HCT116 (cell line): ENCODE results near the gene ADCY10. TPM values are rescaled to one million over a fixed set of nuclear protein-coding genes. Genes with fewer than 3 reads are reported as not detected.

Experiments
- ATAC-seq: fragments of 200-7000 bp; cut with Tn5 transposase; 2 replicates; pipeline ENCODE4 v1.9.1; 2020; ENCODE audit warnings: mild to moderate bottlenecking, moderate library complexity
- BruUV-seq: library from RNA; stranded (reverse); fragments of 400-500 nt; replicated peaks from 2 replicates; lab custom pipeline; 2021; lab: Mats Ljungman, UMichigan
- CTCF ChIA-PET: fragments of 300-600 bp; sonication (Branson Sonifier 250); formaldehyde crosslinking; loops from one replicate; lab custom pipeline; 2021; ENCODE audit warnings: antibody characterized with exemption; lab: Charles Lee
- POLR2A ChIA-PET: fragments of 300-600, 350-600 bp; sonication (Branson Sonifier 250); formaldehyde crosslinking; loops from one replicate; lab custom pipeline; 2021; ENCODE audit warnings: antibody characterized with exemption; lab: Charles Lee
- RAD21 ChIA-PET, 2 experiments: fragments of 300-600 bp; sonication (Branson Sonifier 250); formaldehyde crosslinking; loops; one replicate each; lab custom pipeline; 2023; ENCODE audit warnings: low total read pairs in 2 of 2; ENCODE audit not compliant: uncharacterized antibody in 2 of 2, unreplicated experiment in 2 of 2, low non-redundant PET in 1 of 2; lab: Charles Lee
- DNase-seq: peaks from one replicate; pipeline ENCODE4 v3.0.0-alpha.2; 2010; ENCODE audit warnings: low read depth, low spot score
- H2AFZ ChIP-seq: fragments of 200-600 bp; shearing (Covaris generic), sonication (generic); 2 replicates; pipeline ENCODE4 v1.6.1; 2017; ENCODE audit warnings: low read depth, mixed run types, mixed read lengths, antibody characterized with exemption, low read length; ENCODE audit not compliant: poor library complexity, severe bottlenecking
- H3K27ac ChIP-seq: 2 replicates; pipeline ENCODE4 v1.5.1; 2012; ENCODE audit warnings: low read depth, low read length
- H3K27me3 ChIP-seq: fragments of 200-600 bp; sonication (generic); 2 replicates; pipeline ENCODE4 v1.6.1; 2016; ENCODE audit warnings: mixed run types, low read length, mixed read lengths; ENCODE audit not compliant: insufficient read depth
- H3K36me3 ChIP-seq, 2 experiments: fragments of 200-500 bp in 1 of 2; fragments of 200-600 bp in 1 of 2; sonication (Bioruptor generic) in 1 of 2; sonication (generic) in 1 of 2; 2 replicates each; pipeline versions ENCODE4 v1.5.1 to v1.6.1; 2014 to 2016; ENCODE audit warnings: low read length in 2 of 2, inconsistent platforms in 1 of 2, mixed read lengths in 1 of 2, mixed run types in 1 of 2; ENCODE audit not compliant: insufficient read depth in 2 of 2, control insufficient read depth in 1 of 2
- H3K4me1 ChIP-seq, 2 experiments: fragments of 200-600 bp in 1 of 2; sonication (generic) in 1 of 2; 2 replicates each; pipeline versions ENCODE4 v1.5.1 to v1.6.1; 2012 to 2017; ENCODE audit warnings: low read length in 2 of 2, inconsistent platforms in 1 of 2, mild to moderate bottlenecking in 1 of 2, mixed read lengths in 1 of 2, mixed run types in 1 of 2, moderate library complexity in 1 of 2; ENCODE audit not compliant: insufficient read depth in 2 of 2, control insufficient read depth in 1 of 2
- H3K4me2 ChIP-seq: fragments of 200-600 bp; sonication (generic); 2 replicates; pipeline ENCODE4 v1.6.1; 2017; ENCODE audit warnings: mixed run types, low read length, mixed read lengths
- H3K4me3 ChIP-seq, 2 experiments: fragments of 200-600 bp in 1 of 2; sonication (generic) in 1 of 2; replicated peaks in 1 of 2; 2 replicates each; pipeline ENCODE4 v1.5.1; 2011 to 2016; ENCODE audit warnings: low read length in 2 of 2, control low read depth in 1 of 2, low read depth in 1 of 2, mild to moderate bottlenecking in 1 of 2, mixed read lengths in 1 of 2, mixed run types in 1 of 2
- H3K79me2 ChIP-seq: fragments of 200-600 bp; sonication (generic); 2 replicates; pipeline ENCODE4 v1.6.1; 2017; ENCODE audit warnings: mild to moderate bottlenecking, mixed run types, low read length, moderate library complexity, mixed read lengths; ENCODE audit not compliant: insufficient read depth
- H3K9ac ChIP-seq: fragments of 200-600 bp; sonication (generic); 2 replicates; pipeline ENCODE4 v1.6.1; 2016; ENCODE audit warnings: low read length, mixed read lengths
- H3K9me2 ChIP-seq: fragments of 200-600 bp; sonication (generic), shearing (Covaris generic); 2 replicates; pipeline ENCODE4 v1.6.1; 2017; ENCODE audit warnings: mixed run types, mild to moderate bottlenecking, moderate library complexity; ENCODE audit not compliant: insufficient read depth
- H3K9me3 ChIP-seq, 2 experiments: fragments of 200-500 bp in 1 of 2; fragments of 200-600 bp in 1 of 2; sonication (Bioruptor generic) in 1 of 2; sonication (generic) in 1 of 2; 2 replicates each; pipeline ENCODE4 v1.6.1; 2014 to 2017; ENCODE audit warnings: low read length in 2 of 2, mixed read lengths in 2 of 2, inconsistent platforms in 1 of 2, low read depth in 1 of 2, mild to moderate bottlenecking in 1 of 2, mixed run types in 1 of 2, moderate library complexity in 1 of 2; ENCODE audit not compliant: control insufficient read depth in 1 of 2, insufficient read depth in 1 of 2
- H4K20me1 ChIP-seq: fragments of 200-600 bp; sonication (generic), shearing (Covaris generic); 2 replicates; pipeline ENCODE4 v1.6.1; 2017; ENCODE audit warnings: mixed run types, mild to moderate bottlenecking, moderate library complexity; ENCODE audit not compliant: insufficient read depth
- EGR1 ChIP-seq: IDR thresholded peaks from 2 replicates; pipeline ENCODE4 v1.6.1; 2012; ENCODE audit warnings: low read depth
- ELF1 ChIP-seq: IDR thresholded peaks from 2 replicates; pipeline ENCODE4 v1.6.1; 2012; ENCODE audit warnings: low read depth, borderline replicate concordance
- EZH2phosphoT487 ChIP-seq: fragments of 200-600 bp; IDR thresholded peaks from 2 replicates; pipeline ENCODE4 v1.6.1; 2018; ENCODE audit warnings: antibody characterized with exemption, borderline replicate concordance
- FOSL1 ChIP-seq: IDR thresholded peaks from 2 replicates; pipeline ENCODE4 v1.6.1; 2012; ENCODE audit warnings: low read depth
- JUND ChIP-seq: IDR thresholded peaks from 2 replicates; pipeline ENCODE4 v1.6.1; 2012
- POLR2A ChIP-seq: IDR thresholded peaks from 2 replicates; pipeline ENCODE4 v1.7.0; 2011; ENCODE audit warnings: borderline replicate concordance; ENCODE audit not compliant: insufficient read depth, insufficient read length; ENCODE audit errors: extremely low read depth
- POLR2AphosphoS5 ChIP-seq: IDR thresholded peaks from 2 replicates; pipeline ENCODE4 v1.6.1; 2011; ENCODE audit warnings: mild to moderate bottlenecking, low read depth, low read length, moderate library complexity
- SIN3A ChIP-seq: IDR thresholded peaks from 2 replicates; pipeline ENCODE4 v1.6.1; 2012; ENCODE audit warnings: low read depth
- SP1 ChIP-seq: IDR thresholded peaks from 2 replicates; pipeline ENCODE4 v1.6.1; 2012; ENCODE audit warnings: low read depth
- SRF ChIP-seq: IDR thresholded peaks from 2 replicates; pipeline ENCODE4 v1.6.1; 2012; ENCODE audit warnings: low read depth
- TCF7L2 ChIP-seq: IDR thresholded peaks from 2 replicates; pipeline ENCODE4 v1.7.0; 2011; ENCODE audit warnings: borderline replicate concordance, inconsistent platforms; ENCODE audit not compliant: insufficient read depth, insufficient read length; ENCODE audit errors: extremely low read depth
- intact Hi-C: fragments of 100-400 bp; cut with micrococcal nuclease; formaldehyde crosslinking; loops from 2 replicates; pipeline ENCODE4 v1.10.0; 2022
- total RNA-seq: library from RNA; stranded (reverse); gene quantifications from one replicate; pipeline ENCODE4 v1.2.1, GENCODE V29; 2021; ENCODE audit not compliant: unreplicated experiment
- TF ChIP-seq, protein P1 (sequence below): IDR thresholded peaks from 2 replicates; pipeline ENCODE4 v1.6.1; 2012

The ADCY10 gene
- total RNA-seq, 1 experiment from 2014 or later = 0.30 TPM

DNA sequence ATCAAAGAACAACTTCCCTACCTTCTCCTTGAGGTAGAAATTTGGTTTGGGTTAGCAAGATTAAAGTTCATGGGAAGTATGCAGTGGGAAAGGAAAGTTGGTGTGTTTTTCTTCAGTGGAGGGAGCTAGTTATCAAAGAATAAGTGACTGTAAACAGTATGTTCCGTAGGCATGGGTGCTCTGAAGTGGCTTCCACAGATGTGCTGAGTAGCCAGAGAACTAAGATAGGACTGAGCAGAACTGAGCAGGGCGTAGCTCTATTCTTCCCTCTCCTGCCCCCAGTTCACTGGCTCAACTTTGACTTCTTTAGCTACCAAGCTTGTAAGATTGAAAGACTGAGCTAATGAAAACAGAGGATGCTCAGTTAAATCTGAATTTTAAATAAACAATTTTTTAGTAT, 3.4 kb downstream of the ADCY10 start:
- Histone ChIP-seq H3K4me3 (no peak overlapping the region), H3K4me1 (no peaks in the 10 kb centered on the region), H3K4me2 (no peak overlapping the region), H3K9me2 (no peaks in the 10 kb centered on the region), H3K27ac (no peak overlapping the region), H4K20me1 (no peaks in the 10 kb centered on the region), H3K36me3 (no peaks in the 10 kb centered on the region), H3K9ac (no peak overlapping the region), H2AFZ (no peak overlapping the region), H3K27me3 (no peaks in the 10 kb centered on the region)
- intact Hi-C loops = no loop called here
- DNase-seq (no peak), ATAC-seq (no peak)
- POLR2A ChIA-PET = no interaction called here
- no TSS peak for BruUV-seq
- TF ChIP-seq POLR2A (no peak), SIN3A (no peak), FOSL1 (no peak), SP1 (no peak), EZH2phosphoT487 (no peak)
- TF ChIP-seq, all 23 proteins: peak for 0
- ChIA-PET CTCF (no interaction called here), RAD21 (no interaction called here)
- Histone ChIP-seq H3K79me2 (no peaks in the 10 kb centered on the region), H3K9me3 (no peaks in the 10 kb centered on the region)

DNA sequence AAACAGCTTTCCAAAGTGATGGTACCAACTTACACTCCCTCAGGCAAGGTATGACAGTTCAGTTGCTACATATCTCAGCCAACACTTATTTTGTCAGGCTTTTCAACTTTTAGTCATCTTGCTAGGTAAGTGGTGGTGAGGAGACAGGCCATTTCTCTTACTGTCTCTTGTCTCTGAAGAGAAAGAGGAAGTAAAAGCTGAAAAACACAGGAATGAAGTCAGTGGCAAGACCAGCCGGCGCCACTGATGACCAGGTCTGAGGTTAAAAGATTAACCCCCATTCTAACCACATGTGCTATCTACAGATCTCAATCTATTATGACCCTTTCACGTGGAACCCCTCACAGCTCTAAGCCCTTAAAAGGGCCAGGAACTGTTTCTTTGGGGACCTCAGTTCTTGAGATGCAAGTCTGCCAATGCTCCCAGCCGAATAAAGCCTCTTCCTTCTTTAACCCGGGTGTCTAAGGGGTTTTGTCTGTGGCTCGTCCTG, 4.2 kb downstream of the ADCY10 start:
- TF ChIP-seq, protein P1, sequence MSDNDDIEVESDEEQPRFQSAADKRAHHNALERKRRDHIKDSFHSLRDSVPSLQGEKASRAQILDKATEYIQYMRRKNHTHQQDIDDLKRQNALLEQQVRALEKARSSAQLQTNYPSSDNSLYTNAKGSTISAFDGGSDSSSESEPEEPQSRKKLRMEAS = no peak
- TF ChIP-seq TCF7L2 (no peak), SRF (no peak), EGR1 (no peak), POLR2AphosphoS5 (no peak), POLR2A (no peak), ELF1 (no peak), JUND (no peak)
- H3K9me3 ChIP-seq = no peaks in the 10 kb centered on the region
- H3K4me3 ChIP-seq = no peak overlapping the region
- H4K20me1 ChIP-seq = no peaks in the 10 kb centered on the region
- no peaks in the 10 kb centered on the region for H3K79me2 ChIP-seq
- H3K9me2 ChIP-seq = no peaks in the 10 kb centered on the region
- ChIA-PET POLR2A (no interaction called here), CTCF (no interaction called here), RAD21 (no interaction called here)
- intact Hi-C loops = no loop called here
- H3K4me1 ChIP-seq = no peaks in the 10 kb centered on the region
- no peak overlapping the region for H3K4me2 ChIP-seq
- BruUV-seq = no TSS peak
- no peak for ATAC-seq
- H3K27me3 ChIP-seq = no peaks in the 10 kb centered on the region
- no peak for DNase-seq
- no peak overlapping the region for H2AFZ ChIP-seq
- H3K36me3 ChIP-seq = no peaks in the 10 kb centered on the region
- no peak overlapping the region for H3K9ac ChIP-seq
- no peak overlapping the region for H3K27ac ChIP-seq
